ENCODE measurements around the gene UBE2U.
A peak's percentile ranks its signal among the peaks of the same experiment; 100 is the strongest.

Gene UBE2U

DNA sequence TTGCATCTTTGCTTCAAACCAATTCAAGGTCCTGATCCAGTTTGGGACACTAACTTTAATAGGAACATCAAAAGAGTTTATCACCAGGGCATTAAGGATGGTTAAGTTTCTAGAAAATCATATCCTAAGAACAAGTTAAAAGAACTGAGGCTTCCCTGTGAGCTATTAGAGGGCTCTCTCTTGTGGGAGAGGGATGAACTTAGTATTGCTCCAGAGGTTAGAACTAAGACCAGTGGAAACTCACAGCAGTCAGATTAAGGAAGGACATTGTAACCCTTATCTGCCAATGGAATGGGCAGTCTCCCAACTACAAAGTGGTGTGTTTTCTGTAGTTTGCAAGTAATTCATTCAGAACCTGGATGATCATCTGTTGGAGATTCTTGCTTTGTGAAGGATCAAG, 36.8 kb downstream of the UBE2U start:
- Histone ChIP-seq H3K9ac (ENCODE audit: low read length) (no peak overlapping the region), H2BK5ac (ENCODE audit: low read length) (no peak overlapping the region), H4K8ac (ENCODE audit: low read depth, low read length) (no peak overlapping the region), H3K56ac (ENCODE audit: low read length) (no peak overlapping the region), H3K79me2 (ENCODE audit: control insufficient read depth, insufficient read depth, low read length) (no peaks in the 10 kb centered on the region), H3K79me1 (ENCODE audit: low read length) (no peaks in the 10 kb centered on the region), H3K4ac (ENCODE audit: low read depth, low read length) (no peak overlapping the region), H2BK15ac (replicated peaks; ENCODE audit: low read depth) (no peak overlapping the region), H3K27ac (ENCODE audit: low read depth, low read length) (no peak overlapping the region), H3K36me3 (ENCODE audit: control insufficient read depth, insufficient read depth, low read length) (no peaks in the 10 kb centered on the region), H3K4me2 (ENCODE audit: low read length) (no peak overlapping the region), H3K23ac (ENCODE audit: low read length) (no peak overlapping the region), H2AK5ac (ENCODE audit: low read length) (no peak overlapping the region), H3K4me1 (ENCODE audit: control insufficient read depth, low read depth, low read length) (peaks cover 3% of the 10 kb centered on the region), H3K27me3 (ENCODE audit: insufficient read depth, low read length, poor library complexity) (no peaks in the 10 kb centered on the region), H3K4me3 (ENCODE audit: low read length) (no peak overlapping the region), H3K18ac (ENCODE audit: low read length) (no peak overlapping the region), H2BK120ac (ENCODE audit: low read depth, low read length) (no peak overlapping the region), H4K5ac (ENCODE audit: low read length) (no peak overlapping the region)
- peak; percentile 47 for DNase-seq

DNA sequence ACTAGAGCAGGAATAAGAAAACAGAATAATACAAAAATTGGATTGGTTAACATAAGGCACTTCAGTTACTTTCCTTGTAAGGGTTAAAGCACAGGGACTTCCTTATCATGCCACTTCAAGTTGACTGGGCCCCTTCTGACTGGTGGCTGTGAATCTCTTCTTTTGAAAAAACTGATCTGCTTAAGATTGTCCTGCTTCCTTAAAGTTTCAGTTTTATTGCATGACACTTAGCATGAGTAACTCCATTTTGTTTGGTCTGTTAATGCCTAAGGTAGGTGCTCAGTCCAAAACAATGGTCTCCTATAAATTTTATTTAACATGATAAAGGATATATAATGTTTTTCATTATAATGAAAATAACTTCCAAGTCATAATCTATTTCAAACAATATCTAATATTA, 37.6 kb downstream of the UBE2U start:
- no peaks in the 10 kb centered on the region for H3K79me2 ChIP-seq (ENCODE audit: control insufficient read depth, insufficient read depth, low read length)
- H4K5ac ChIP-seq (ENCODE audit: low read length) = no peak overlapping the region
- peak; percentile 30 for DNase-seq
- H3K27ac ChIP-seq (ENCODE audit: low read depth, low read length) = no peak overlapping the region
- H2AK5ac ChIP-seq (ENCODE audit: low read length) = no peak overlapping the region
- no peak overlapping the region for H3K4me3 ChIP-seq (ENCODE audit: low read length)
- H2BK5ac ChIP-seq (ENCODE audit: low read length) = no peak overlapping the region
- H3K18ac ChIP-seq (ENCODE audit: low read length) = no peak overlapping the region
- H3K56ac ChIP-seq (ENCODE audit: low read length) = no peak overlapping the region
- no peak overlapping the region for H3K4ac ChIP-seq (ENCODE audit: low read depth, low read length)
- no peak overlapping the region for H4K8ac ChIP-seq (ENCODE audit: low read depth, low read length)
- H3K23ac ChIP-seq (ENCODE audit: low read length) = no peak overlapping the region
- H3K4me2 ChIP-seq (ENCODE audit: low read length) = no peak overlapping the region
- no peak overlapping the region for H2BK15ac ChIP-seq (replicated peaks; ENCODE audit: low read depth)
- peaks cover 3% of the 10 kb centered on the region for H3K4me1 ChIP-seq (ENCODE audit: control insufficient read depth, low read depth, low read length)
- H3K9ac ChIP-seq (ENCODE audit: low read length) = no peak overlapping the region
- no peaks in the 10 kb centered on the region for H3K79me1 ChIP-seq (ENCODE audit: low read length)
- no peak overlapping the region for H2BK120ac ChIP-seq (ENCODE audit: low read depth, low read length)
- no peaks in the 10 kb centered on the region for H3K36me3 ChIP-seq (ENCODE audit: control insufficient read depth, insufficient read depth, low read length)
- H3K27me3 ChIP-seq (ENCODE audit: insufficient read depth, low read length, poor library complexity) = no peaks in the 10 kb centered on the region

GRCh38 chr1:64242895-64243756, 39.7 kb downstream of the UBE2U start:
- Histone ChIP-seq H4K5ac (ENCODE audit: low read length) (no peak overlapping the region), H3K18ac (ENCODE audit: low read length) (no peak overlapping the region), H2BK15ac (replicated peaks; ENCODE audit: low read depth) (no peak overlapping the region), H3K4me2 (ENCODE audit: low read length) (no peak overlapping the region), H2AK5ac (ENCODE audit: low read length) (no peak overlapping the region), H3K4ac (ENCODE audit: low read depth, low read length) (no peak overlapping the region), H3K23ac (ENCODE audit: low read length) (no peak overlapping the region), H3K56ac (ENCODE audit: low read length) (peak overlapping the region; percentile 49), H3K9ac (ENCODE audit: low read length) (no peak overlapping the region), H3K4me3 (ENCODE audit: low read length) (no peak overlapping the region), H3K79me1 (ENCODE audit: low read length) (no peaks in the 10 kb centered on the region), H4K8ac (ENCODE audit: low read depth, low read length) (no peak overlapping the region), H3K79me2 (ENCODE audit: control insufficient read depth, insufficient read depth, low read length) (no peaks in the 10 kb centered on the region), H3K4me1 (ENCODE audit: control insufficient read depth, low read depth, low read length) (peaks cover 3% of the 10 kb centered on the region), H3K27me3 (ENCODE audit: insufficient read depth, low read length, poor library complexity) (no peaks in the 10 kb centered on the region), H2BK120ac (ENCODE audit: low read depth, low read length) (no peak overlapping the region), H3K36me3 (ENCODE audit: control insufficient read depth, insufficient read depth, low read length) (no peaks in the 10 kb centered on the region), H3K27ac (ENCODE audit: low read depth, low read length) (no peak overlapping the region), H2BK5ac (ENCODE audit: low read length) (no peak overlapping the region)
- peak; percentile 39 for DNase-seq
- no CpG with 5 or more reads among the region's 6 CpGs for WGBS (ENCODE audit: extremely low coverage, insufficient coverage, low lambda C conversion rate)

DNA sequence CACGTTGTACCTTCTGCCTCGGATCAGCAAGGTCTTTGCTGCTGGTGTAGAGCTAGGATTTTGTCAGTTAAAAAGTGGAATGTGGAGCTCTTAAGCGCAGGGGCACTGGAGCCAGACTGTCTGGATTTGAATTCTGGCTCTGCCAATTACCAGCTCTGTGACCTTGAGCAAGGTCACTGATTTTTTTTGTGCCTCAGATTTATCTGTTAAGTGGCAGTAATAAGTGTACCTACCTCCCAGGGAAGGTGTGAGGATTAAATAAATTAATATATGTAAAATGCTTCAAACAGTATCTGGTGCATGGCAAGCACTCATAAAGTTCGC, 40.3 kb downstream of the UBE2U start:
- Histone ChIP-seq H3K27ac (ENCODE audit: low read depth, low read length) (no peak overlapping the region), H3K27me3 (ENCODE audit: insufficient read depth, low read length, poor library complexity) (no peaks in the 10 kb centered on the region), H4K5ac (ENCODE audit: low read length) (no peak overlapping the region), H3K9ac (ENCODE audit: low read length) (no peak overlapping the region), H3K18ac (ENCODE audit: low read length) (no peak overlapping the region), H2BK120ac (ENCODE audit: low read depth, low read length) (no peak overlapping the region), H3K79me1 (ENCODE audit: low read length) (no peaks in the 10 kb centered on the region), H2AK5ac (ENCODE audit: low read length) (no peak overlapping the region), H3K4me3 (ENCODE audit: low read length) (no peak overlapping the region), H3K4me2 (ENCODE audit: low read length) (no peak overlapping the region), H3K36me3 (ENCODE audit: control insufficient read depth, insufficient read depth, low read length) (no peaks in the 10 kb centered on the region), H3K23ac (ENCODE audit: low read length) (no peak overlapping the region), H3K79me2 (ENCODE audit: control insufficient read depth, insufficient read depth, low read length) (no peaks in the 10 kb centered on the region), H2BK5ac (ENCODE audit: low read length) (no peak overlapping the region), H3K4me1 (ENCODE audit: control insufficient read depth, low read depth, low read length) (peaks cover 3% of the 10 kb centered on the region), H3K4ac (ENCODE audit: low read depth, low read length) (no peak overlapping the region), H3K56ac (ENCODE audit: low read length) (peak overlapping the region; percentile 49), H4K8ac (ENCODE audit: low read depth, low read length) (no peak overlapping the region), H2BK15ac (replicated peaks; ENCODE audit: low read depth) (no peak overlapping the region)
- DNase-seq = no peak
- no CpG with 5 or more reads among the region's 4 CpGs for WGBS (ENCODE audit: extremely low coverage, insufficient coverage, low lambda C conversion rate)

- Histone ChIP-seq H3K56ac (ENCODE audit: low read length) (no peak overlapping the region), H3K36me3 (ENCODE audit: control insufficient read depth, insufficient read depth, low read length) (no peaks in the 10 kb centered on the region), H3K27me3 (ENCODE audit: insufficient read depth, low read length, poor library complexity) (no peaks in the 10 kb centered on the region), H3K23ac (ENCODE audit: low read length) (no peak overlapping the region), H2AK5ac (ENCODE audit: low read length) (no peak overlapping the region), H3K4me2 (ENCODE audit: low read length) (no peak overlapping the region), H3K4ac (ENCODE audit: low read depth, low read length) (no peak overlapping the region), H4K8ac (ENCODE audit: low read depth, low read length) (no peak overlapping the region), H3K79me1 (ENCODE audit: low read length) (no peaks in the 10 kb centered on the region), H3K79me2 (ENCODE audit: control insufficient read depth, insufficient read depth, low read length) (no peaks in the 10 kb centered on the region), H3K27ac (ENCODE audit: low read depth, low read length) (no peak overlapping the region), H4K5ac (ENCODE audit: low read length) (no peak overlapping the region), H2BK15ac (replicated peaks; ENCODE audit: low read depth) (no peak overlapping the region), H3K4me1 (ENCODE audit: control insufficient read depth, low read depth, low read length) (peaks cover 3% of the 10 kb centered on the region), H3K4me3 (ENCODE audit: low read length) (no peak overlapping the region), H3K18ac (ENCODE audit: low read length) (no peak overlapping the region), H2BK120ac (ENCODE audit: low read depth, low read length) (no peak overlapping the region), H3K9ac (ENCODE audit: low read length) (no peak overlapping the region), H2BK5ac (ENCODE audit: low read length) (no peak overlapping the region)
- no CpG with 5 or more reads among the region's 9 CpGs for WGBS (ENCODE audit: extremely low coverage, insufficient coverage, low lambda C conversion rate)
- peak; percentile 55 for DNase-seq
Measured at GRCh38 chr1:64245495-64245894, 42.1 kb downstream of the UBE2U start.

GRCh38 chr1:64246294-64246917, 43.0 kb downstream of the UBE2U start:
- Histone ChIP-seq H3K27me3 (ENCODE audit: insufficient read depth, low read length, poor library complexity) (no peaks in the 10 kb centered on the region), H2BK120ac (ENCODE audit: low read depth, low read length) (no peak overlapping the region), H3K4me3 (ENCODE audit: low read length) (no peak overlapping the region), H3K4me1 (ENCODE audit: control insufficient read depth, low read depth, low read length) (peaks cover 3% of the 10 kb centered on the region), H3K79me2 (ENCODE audit: control insufficient read depth, insufficient read depth, low read length) (no peaks in the 10 kb centered on the region), H3K9ac (ENCODE audit: low read length) (no peak overlapping the region), H2BK15ac (replicated peaks; ENCODE audit: low read depth) (no peak overlapping the region), H3K56ac (ENCODE audit: low read length) (no peak overlapping the region), H2BK5ac (ENCODE audit: low read length) (no peak overlapping the region), H3K4ac (ENCODE audit: low read depth, low read length) (no peak overlapping the region), H4K5ac (ENCODE audit: low read length) (no peak overlapping the region), H3K18ac (ENCODE audit: low read length) (no peak overlapping the region), H3K36me3 (ENCODE audit: control insufficient read depth, insufficient read depth, low read length) (no peaks in the 10 kb centered on the region), H3K23ac (ENCODE audit: low read length) (no peak overlapping the region), H3K4me2 (ENCODE audit: low read length) (no peak overlapping the region), H2AK5ac (ENCODE audit: low read length) (no peak overlapping the region), H3K27ac (ENCODE audit: low read depth, low read length) (no peak overlapping the region), H4K8ac (ENCODE audit: low read depth, low read length) (no peak overlapping the region), H3K79me1 (ENCODE audit: low read length) (no peaks in the 10 kb centered on the region)
- no CpG with 5 or more reads among the region's 4 CpGs for WGBS (ENCODE audit: extremely low coverage, insufficient coverage, low lambda C conversion rate)
- peak; percentile 25 for DNase-seq

Measured in mesendoderm (in vitro differentiated cells).